Non-pigmented ciliary epithelial cell (primary cell): ENCODE measurements around the gene FOXS1.
A peak's percentile ranks its signal among the peaks of the same experiment; 100 is the strongest.

Source experiments
- DNase-seq: peaks from one replicate; pipeline ENCODE4 v3.0.0-alpha.2; 2010; ENCODE audit warnings: low read depth

The FOXS1 gene

GRCh38 chr20:31845300-31845863 lies at the start of gene FOXS1:
Gene FOXS1, minus strand, starts transcription at chr20:31845604. Its CDS starts 62 bp downstream, at chr20:31845542.
- DNase-seq = no peak

GRCh38 chr20:31890646-31891045 lies 45.2 kb upstream of the FOXS1 start:
- no peak for DNase-seq

GRCh38 chr20:31883829-31884228 lies 38.4 kb upstream of the FOXS1 start:
- DNase-seq = no peak

- no peak for DNase-seq
Observed at GRCh38 chr20:31881945-31882344, 36.5 kb upstream of the FOXS1 start.

- peak; percentile 71 for DNase-seq
Observed at GRCh38 chr20:31879143-31879987, 34.0 kb upstream of the FOXS1 start.

DNA sequence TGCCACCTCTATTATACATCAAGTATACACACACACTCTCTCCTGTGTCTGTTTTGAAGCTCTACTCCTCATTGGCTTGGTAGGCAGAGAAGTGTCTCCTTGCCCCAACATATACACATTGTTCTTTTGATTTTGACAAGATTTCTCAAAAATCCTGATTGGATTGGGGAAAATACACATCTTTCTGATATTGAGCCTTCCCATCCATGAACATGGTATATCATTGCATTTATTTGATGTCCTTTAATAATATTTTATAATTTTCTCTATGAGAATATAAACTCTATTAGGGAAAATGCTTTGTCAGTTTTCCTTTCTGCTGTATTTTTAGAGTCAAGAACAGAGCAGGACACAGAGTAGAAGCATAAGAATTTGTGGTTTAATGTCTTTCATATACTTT lies 32.3 kb upstream of the FOXS1 start:
- DNase-seq = no peak

DNA sequence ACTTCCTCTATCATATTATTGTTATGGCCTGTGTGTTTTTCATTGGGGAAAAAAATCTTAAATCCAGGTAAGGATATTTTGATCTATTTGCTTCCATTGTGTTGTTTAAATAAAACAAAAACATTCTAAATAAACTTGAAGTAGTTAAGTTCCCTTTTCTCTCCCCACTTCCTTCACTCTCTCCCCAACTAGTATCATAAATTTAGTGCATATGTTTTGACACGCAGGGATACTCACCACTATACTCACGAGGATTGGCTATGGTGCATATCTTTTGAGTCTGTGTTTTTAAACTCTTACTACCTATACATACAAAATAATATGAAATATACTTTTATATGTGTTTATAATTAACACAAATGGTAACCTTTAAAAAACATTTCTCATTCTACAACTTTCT lies 30.3 kb upstream of the FOXS1 start:
- DNase-seq = no peak

DNA sequence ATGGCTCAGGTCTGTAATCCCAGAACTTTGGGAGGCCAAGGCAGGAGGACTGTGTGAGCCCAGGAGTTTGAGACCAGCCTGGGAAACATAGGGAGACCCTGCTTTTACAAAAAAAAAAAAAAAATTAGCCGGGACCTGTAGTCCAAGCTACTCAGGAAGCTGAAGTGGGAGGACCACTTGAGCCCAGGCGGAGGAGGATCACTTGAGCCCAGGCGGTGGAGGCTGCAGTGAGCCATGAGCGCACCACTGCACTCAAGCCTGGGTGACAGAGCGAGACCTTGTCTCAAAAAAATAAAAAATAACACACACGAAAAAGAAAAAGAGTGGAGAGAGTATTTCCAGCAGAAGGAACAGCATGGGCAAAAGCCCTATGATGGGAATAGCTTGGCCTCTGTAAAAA lies 27.0 kb upstream of the FOXS1 start:
- no peak for DNase-seq

- DNase-seq = no peak
Observed at GRCh38 chr20:31871618-31871954, 26.2 kb upstream of the FOXS1 start.

DNA sequence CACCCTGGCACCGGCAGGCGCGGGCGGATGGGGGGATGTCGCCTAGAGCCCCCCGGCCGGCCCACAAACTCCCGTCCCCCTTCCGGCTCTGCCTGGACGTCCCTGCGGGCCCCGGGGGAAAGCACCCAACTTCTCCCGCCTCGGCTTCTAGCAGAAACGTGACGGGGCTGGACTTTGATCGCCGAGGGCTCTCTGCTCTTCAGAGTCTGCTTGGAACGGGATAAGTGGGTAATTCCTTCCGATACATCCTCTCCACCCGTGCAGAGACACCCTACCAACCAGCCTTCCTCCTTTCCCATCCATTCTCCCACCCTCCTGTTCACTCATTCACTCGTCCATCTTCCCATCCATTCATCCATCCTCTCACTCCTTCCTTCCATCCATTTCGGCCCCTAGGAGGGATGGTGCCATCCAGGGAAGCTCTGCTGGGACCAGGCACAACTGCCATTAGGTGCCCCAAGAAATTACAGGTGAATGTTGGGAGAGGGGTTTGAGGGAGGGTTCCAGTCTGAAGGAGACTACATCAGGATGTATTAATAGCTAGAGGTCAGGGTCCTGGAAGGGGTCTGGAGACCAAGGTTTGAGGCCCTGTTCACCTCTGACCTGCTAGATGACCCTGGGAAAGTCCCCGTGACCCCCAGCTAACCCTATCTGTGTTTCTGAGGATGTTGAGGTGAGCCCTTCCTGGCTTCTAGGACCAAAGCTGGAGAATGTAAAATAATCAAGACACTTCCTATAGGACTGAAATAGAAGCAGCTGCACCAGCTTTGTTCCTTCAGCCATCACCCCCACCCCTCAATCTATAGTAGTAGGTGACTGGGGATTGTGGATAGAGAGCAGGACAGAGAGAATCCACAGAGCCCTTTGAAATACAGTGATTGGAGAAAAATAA lies 25.6 kb upstream of the FOXS1 start:
- DNase-seq = no peak

- no peak for DNase-seq
Observed at GRCh38 chr20:31869942-31870725, 24.7 kb upstream of the FOXS1 start, which contains the start of the genes DUSP15 and TTLL9. Gene DUSP15, minus strand, starts transcription at chr20:31870527. Its CDS starts 190 bp downstream, at chr20:31870337. Gene TTLL9, plus strand, starts transcription at chr20:31870634. Its CDS starts 493 bp downstream, at chr20:31871127.

DNA sequence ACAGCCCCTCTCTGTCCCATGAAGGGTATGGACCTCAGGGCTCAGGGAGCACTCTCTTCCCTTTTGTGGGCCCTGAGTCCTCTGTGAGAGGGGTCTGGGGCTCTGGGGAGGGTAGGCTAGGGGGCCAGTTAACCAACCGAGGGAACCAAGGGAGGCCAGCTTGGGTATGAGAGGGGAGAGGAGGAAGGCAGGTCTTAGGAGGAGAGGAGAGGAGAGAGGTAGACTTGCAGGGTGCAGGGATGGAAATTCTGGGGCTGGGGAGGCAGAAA lies 24.2 kb upstream of the FOXS1 start:
- no peak for DNase-seq

DNA sequence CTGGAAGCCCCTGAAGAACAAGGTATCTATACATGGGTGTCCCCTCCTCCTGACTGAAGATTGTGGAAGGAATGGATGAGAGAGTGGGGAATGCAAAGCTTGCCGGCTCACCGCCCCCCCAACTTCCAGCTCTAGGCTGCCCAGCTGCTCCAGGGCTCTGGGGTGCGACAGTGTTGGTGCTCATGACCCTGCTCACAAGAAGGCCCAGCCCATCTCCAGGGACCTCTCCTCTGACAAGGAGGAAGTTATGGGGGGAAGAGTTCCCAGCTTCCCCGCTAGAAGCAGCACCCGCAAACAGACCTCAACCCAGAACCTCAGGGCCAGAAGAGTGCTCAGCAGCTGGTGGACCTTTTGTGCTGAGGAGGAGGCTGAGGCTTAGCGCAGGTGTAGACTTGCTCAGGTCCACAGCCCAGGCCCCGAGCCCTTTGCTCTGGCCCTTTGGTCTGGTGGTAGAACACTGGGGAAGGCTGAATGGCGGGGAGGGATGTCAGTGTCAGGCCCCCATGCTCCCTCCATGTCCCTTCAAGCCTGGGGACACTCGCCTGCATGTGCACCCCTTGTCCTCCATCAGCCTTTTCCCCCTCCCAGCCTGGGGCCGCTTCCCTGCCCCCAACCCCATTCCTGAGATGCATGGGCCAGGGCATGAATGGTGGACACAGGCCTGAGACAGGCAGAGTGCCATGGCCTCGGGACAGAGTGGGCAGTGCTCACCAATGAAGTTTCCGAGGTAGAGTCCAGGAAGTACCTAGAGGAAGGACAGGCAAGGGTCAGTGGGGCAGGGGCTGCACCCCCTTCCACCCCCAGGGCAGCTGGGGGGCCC lies 23.7 kb upstream of the FOXS1 start:
- DNase-seq = no peak

DNA sequence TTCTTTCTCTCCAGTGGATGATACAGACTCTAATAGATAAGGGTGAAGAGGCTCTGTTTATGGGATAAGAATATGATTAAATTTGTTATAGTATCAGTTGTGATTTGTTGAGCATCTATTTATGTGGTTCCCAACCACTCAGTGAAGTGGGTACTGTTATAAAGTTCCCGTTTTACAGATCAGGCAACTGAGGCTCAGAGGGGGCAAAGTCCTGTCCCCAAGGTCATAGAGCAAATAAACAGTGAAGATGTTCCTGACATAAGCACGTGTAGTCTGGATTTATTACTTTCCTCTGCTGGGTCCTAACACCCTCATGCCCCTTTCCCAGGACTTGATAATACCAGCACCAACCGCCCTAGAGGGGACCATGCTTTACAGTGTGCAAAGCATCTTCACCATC lies 20.8 kb upstream of the FOXS1 start:
- DNase-seq = no peak

DNA sequence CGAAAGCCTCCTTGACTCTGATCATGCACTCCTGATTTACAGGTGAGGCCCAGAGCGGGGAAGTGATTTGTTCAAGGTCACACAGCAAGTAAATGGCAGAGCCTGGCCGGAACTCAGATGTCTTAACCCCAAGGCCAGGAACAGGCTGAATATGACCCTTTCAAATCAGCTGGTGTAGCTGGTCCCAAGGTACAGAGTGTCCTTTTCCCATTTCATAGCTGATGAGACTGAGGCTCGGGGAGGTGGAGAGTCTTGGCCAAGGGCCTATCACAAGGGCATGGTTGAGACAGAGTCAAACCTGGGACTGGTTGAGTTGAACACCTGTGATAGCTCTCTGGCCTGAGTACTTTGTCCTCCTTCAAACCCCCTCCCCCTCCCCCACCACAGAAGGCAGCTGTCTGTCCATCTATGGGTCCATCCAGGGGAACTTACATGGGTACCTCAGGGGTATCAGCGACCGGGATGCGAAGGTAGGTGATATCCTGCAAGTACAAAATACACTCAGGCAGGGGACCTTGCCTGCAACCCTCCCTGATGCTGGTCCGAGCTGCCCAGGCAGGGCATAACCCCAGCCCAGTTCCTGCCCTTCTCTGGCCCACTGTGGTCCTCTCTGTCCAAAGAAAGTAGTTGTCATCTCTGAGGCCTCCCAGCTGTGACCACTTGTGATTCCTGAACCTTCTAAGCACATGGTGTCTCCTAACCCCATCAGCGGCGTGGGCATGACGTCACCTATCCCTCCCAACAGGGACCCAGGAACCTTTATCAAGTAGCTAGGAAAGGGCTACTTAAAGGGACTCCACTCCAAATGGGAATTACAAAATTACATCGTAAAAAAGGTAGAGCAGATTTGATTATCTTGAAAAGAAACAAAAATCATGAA lies 19.4 kb upstream of the FOXS1 start:
- no peak for DNase-seq

GRCh38 chr20:31863296-31864085 lies 18.1 kb upstream of the FOXS1 start:
- DNase-seq = no peak

GRCh38 chr20:31862506-31862905 lies 17.1 kb upstream of the FOXS1 start:
- DNase-seq = no peak

DNA sequence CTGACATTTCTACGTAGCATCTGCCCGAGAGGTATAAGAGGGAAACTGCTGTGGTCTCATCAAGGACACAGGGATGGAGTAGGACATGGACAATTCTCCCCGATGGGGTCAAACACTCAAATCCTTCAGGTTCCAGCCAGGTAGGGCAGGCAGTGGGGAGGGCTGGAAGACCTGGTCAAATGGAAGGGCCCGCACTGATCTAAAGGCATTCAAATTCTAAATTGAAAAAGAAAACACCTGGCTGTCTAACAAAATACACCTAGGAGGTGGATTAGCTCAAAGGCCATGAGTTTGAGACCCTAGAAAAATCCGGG lies 16.7 kb upstream of the FOXS1 start:
- no peak for DNase-seq

DNA sequence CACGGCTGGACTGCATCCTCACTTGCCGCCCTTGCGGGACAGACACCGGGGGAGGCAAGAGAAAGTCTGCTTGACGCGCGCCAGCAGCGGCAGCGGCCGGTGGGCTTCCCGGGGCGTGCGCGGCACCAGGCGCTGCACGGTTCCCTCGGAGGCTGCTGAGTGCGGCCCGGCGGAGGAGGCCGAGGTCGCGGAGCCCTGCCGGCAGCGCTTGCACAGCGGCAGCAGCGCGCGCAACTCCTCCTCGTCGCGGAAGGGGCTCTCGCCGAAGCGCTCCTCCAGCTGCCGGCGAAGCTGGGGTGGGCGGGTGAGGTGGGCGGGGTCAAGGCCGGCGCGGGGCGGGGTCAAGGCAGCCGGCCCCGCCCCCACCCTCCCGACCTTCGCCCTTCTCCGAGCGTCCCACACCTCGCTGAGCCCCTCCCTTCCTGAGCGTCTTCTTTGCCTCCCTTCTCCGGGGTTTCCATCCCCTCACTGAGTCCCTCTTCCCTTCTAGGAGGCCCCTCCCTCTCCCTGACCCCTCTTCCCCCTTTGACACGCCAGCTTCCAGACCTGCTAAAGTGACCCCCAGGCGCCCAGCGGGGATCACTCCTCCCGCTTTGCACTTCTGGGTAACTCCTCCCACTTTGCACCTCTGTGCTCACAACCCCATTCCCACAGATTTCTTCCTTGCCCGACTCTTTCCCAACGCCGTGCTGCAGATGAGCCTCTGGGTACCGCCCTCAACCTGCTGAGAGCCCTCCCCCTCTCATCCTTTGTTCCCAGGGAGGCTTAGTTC lies 16.2 kb upstream of the FOXS1 start:
- no peak for DNase-seq
